BE2C (cell line): ENCODE measurements around the gene PGGT1B.
"Not testable (repeated sequence)": the region's sequence is repeated elsewhere in the genome, so short reads cannot be mapped to it uniquely, and the experiment has no call there.

ENCODE experiments used
- DNase-seq: peaks from one replicate; pipeline ENCODE4 v3.0.0-alpha.2; 2020
- H3K27me3 ChIP-seq: fragments of 250-450 bp; sonication (Bioruptor Pico); 2 replicates; pipeline ENCODE4 v1.5.1; 2020; ENCODE audit warnings: mild to moderate bottlenecking
- H3K36me3 ChIP-seq: fragments of 250-450 bp; sonication (Bioruptor Pico); 2 replicates; pipeline ENCODE4 v1.5.1; 2020; ENCODE audit warnings: mild to moderate bottlenecking
- H3K4me1 ChIP-seq: fragments of 250-450 bp; sonication (Bioruptor Pico); 2 replicates; pipeline ENCODE4 v1.5.1; 2020
- H3K4me3 ChIP-seq: 2 replicates; pipeline ENCODE4 v1.5.1; 2011; ENCODE audit warnings: low read depth, low read length
- H3K9me3 ChIP-seq: fragments of 250-450 bp; sonication (Bioruptor Pico); 2 replicates; pipeline ENCODE4 v1.5.1; 2020
- CTCF ChIP-seq: IDR thresholded peaks from 2 replicates; pipeline ENCODE4 v1.5.1; 2012; ENCODE audit warnings: mild to moderate bottlenecking, low read depth, low read length

Gene PGGT1B

GRCh38 chr5:115265220-115265619 is 2.5 kb upstream of the PGGT1B start:
- Histone ChIP-seq H3K36me3 (no peaks in the 10 kb centered on the region; the same call in none of the 2 replicates), H3K4me1 (no peaks in the 10 kb centered on the region), H3K9me3 (no peaks in the 10 kb centered on the region), H3K27me3 (no peaks in the 10 kb centered on the region), H3K4me3 (no peak overlapping the region)
- TF ChIP-seq CTCF = no peak
- no peak for DNase-seq

DNA sequence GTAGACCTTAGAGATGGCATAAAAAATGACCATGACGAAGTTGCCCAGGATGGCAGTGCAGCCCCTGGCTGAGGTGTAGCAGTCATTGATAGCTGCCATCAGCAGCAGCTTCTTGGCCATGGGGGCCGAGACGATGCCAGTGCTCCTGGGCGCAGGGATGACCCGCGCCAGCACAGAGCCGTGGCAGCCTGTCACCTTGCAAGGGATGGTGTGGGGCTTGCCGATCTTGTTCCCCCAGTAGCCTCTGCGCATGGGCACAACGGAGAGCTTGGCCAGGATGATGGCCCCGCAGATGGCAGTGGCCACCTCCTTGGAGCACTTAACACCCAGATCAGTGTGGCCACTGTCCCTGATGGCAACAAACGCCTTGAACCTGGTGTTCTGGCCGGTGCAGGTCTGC is 2.1 kb upstream of the PGGT1B start:
- no peaks in the 10 kb centered on the region; the same call in none of the 2 replicates for H3K36me3 ChIP-seq
- no peak for DNase-seq
- H3K4me3 ChIP-seq = no peak overlapping the region
- TF ChIP-seq CTCF = no peak
- H3K4me1 ChIP-seq = no peaks in the 10 kb centered on the region
- H3K27me3 ChIP-seq = no peaks in the 10 kb centered on the region
- no peaks in the 10 kb centered on the region for H3K9me3 ChIP-seq

DNA sequence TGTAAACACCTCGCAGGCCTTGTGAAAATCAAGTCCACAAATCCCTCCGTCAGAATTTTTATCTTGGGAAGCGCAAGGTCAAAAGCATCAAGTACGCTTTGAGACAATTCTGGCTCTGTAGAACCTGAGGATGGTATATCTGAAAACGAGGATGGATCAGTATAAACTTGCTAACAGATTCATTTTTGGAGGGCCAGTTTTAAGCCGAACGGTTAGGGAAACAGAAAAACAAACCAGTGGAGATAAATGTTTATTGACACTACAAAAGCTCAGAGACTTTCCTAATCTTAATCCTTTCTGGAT is 352 bp upstream of the PGGT1B start:
- Histone ChIP-seq H3K4me1 (no peaks in the 10 kb centered on the region), H3K27me3 (no peaks in the 10 kb centered on the region), H3K36me3 (no peaks in the 10 kb centered on the region; the same call in none of the 2 replicates), H3K9me3 (no peaks in the 10 kb centered on the region), H3K4me3 (peak overlapping the region; percentile 96)
- no peak for TF ChIP-seq CTCF
- no peak for DNase-seq

DNA sequence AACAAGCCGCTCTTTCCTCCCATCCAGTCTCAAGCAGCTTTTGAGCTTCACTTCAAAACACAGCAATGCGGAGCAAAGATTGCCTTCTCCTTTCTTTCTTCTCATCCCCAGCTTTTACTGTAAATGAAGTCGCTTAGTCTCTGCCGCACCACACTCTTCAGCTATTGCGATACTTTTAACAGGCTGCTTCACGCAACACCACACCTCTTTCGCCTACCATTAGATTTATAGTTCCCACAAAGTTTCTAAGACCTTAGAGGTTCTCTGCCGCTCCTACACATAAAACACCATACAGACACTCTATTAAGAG is 711 bp downstream of the PGGT1B start:
- DNase-seq = no peak
- no peaks in the 10 kb centered on the region for H3K9me3 ChIP-seq
- TF ChIP-seq CTCF = no peak
- H3K27me3 ChIP-seq = no peaks in the 10 kb centered on the region
- peak overlapping the region; percentile 96 for H3K4me3 ChIP-seq
- H3K4me1 ChIP-seq = no peaks in the 10 kb centered on the region
- H3K36me3 ChIP-seq = no peaks in the 10 kb centered on the region; the same call in none of the 2 replicates

GRCh38 chr5:115260248-115260647 is 2.4 kb downstream of the PGGT1B start:
- Histone ChIP-seq H3K36me3 (peaks cover 4% of the 10 kb centered on the region; the same call in 1 of the 2 replicates), H3K4me1 (no peaks in the 10 kb centered on the region), H3K27me3 (no peaks in the 10 kb centered on the region), H3K9me3 (no peaks in the 10 kb centered on the region), H3K4me3 (no peak overlapping the region)
- no peak for TF ChIP-seq CTCF
- no peak for DNase-seq

DNA sequence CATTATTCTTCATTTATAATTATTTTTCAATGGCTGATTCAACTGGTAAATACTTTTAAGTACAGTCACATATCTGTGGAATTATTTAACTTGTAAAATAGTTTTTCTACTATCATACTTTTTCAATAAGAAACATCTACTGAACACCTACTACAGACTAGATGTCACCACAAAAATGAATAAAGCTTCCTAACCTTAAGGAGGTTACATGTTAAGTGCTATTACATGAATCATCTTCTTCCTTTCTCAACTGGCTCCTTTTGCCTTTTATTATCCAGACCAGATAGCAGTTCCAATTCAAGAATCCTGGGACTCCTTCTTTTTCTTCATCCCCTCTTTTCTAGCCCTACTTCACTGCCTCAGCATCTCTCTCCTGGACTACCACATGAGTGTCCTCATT is 4.7 kb downstream of the PGGT1B start:
- TF ChIP-seq CTCF = no peak
- DNase-seq = no peak
- H3K9me3 ChIP-seq = no peaks in the 10 kb centered on the region
- H3K27me3 ChIP-seq = no peaks in the 10 kb centered on the region
- no peaks in the 10 kb centered on the region for H3K4me1 ChIP-seq
- peaks cover 4% of the 10 kb centered on the region; the same call in 1 of the 2 replicates for H3K36me3 ChIP-seq
- no peak overlapping the region for H3K4me3 ChIP-seq

DNA sequence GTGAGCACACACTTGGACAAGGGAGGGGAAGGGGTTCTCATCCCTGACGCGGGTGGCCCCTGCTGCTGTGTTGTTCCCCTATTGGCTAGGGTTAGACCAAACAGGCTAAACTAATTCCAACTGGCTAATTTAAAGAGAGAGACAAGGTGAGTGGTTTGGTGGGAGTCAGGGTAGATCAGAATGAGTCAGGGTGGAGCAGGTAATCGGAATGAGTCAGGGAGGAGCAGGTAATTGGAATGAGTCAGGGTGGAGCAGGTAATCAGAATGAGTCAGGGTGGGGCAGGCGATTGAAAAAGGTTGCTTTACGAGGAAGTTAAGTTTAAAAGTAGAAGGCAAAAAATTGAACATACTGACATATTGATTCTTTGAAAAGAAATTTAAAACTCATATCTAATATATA is 13.3 kb downstream of the PGGT1B start:
- H3K4me1 ChIP-seq, H3K36me3 ChIP-seq, DNase-seq, H3K27me3 ChIP-seq, H3K9me3 ChIP-seq, H3K4me3 ChIP-seq: not testable (repeated sequence)
